ENCODE results near the gene MAGI1.

MAGI1 gene

DNA sequence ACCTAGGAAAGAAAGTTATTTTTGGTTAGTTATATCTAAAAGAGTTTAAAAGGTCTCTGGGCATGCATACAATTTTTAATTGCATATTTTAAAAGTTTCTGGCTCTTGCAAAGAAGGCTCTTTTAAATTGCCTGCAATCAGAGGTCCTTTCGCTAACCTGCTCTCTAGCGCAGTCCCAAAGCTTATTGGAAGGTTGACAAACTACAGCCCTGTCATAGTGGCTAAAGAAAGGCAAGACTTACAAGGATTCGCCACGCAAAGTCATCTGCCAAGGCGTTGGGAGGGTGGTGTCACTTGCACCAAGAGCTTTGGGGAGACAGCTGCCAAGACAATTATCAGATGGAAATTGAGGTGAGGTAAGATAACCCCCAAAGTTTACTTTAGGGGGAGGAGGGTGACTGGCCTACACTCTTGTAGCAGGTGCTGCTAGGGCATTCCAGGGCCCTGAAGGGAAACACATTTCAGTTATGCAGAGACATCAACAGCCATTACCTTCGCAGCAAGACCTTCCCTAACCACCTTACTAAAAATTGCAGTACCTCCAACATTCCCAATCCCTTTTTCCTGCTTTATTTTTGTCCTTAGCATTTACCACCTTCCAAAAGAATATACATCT, 606.2 kb downstream of the MAGI1 start:
- DNase-seq (ENCODE audit: low read depth in 3 of 3) = no peak

DNA sequence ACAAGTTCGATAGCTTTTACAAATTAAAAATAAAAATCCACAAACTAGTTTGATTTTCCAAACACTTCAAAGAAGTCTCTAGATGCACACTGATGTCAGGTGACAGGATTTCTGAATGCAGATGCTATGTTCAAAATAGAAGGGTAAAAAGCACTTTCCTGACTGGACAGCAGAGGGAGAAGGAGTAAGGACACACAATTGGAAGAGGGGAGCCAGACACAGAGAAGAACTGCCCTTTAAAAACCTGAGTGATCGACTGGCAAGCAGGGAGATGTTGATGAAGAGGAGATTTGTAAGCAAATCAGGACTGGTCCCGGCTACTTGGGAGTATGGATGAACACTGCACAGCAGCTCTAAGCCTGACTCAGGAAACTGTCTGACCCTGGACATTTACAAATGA, 612.8 kb downstream of the MAGI1 start:
- DNase-seq (ENCODE audit: low read depth in 3 of 3) = no peak

DNA sequence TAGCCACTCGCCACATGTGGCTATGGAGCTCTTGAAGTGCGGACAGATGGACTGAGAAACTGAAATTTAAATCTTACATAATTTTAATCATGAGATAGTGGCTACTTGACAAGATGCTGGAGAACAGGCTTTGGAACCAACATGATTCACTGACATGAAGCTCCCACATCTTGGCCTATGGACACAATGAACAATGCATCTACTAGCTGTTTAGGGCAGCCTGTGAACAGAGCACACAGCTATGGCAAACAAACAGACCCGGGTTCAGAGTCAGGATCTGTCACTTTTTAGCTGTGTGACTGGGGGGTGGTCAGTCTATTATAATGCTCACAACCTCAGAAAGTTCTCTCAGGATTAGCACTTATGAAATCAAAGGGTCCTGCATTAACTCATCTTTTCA, 616.6 kb downstream of the MAGI1 start:
- DNase-seq (ENCODE audit: low read depth in 3 of 3) = no peak

DNA sequence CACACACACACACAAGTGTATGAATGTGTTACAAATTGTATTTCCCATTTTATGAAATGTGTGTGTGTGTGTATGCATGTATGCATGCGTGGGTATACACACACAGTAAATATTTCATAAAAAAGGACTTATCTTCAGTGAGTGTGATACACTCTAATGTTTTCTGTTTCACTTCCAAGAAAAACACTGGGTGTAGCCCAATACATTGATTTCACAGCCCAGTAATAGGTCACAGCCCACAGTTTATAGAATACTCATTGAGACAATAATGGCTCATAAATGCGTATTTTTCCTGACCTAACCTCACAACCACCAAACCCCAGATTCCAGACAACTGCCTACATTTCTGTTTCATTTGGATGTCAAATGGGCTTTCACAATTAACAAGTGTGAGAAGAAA, 619.5 kb downstream of the MAGI1 start:
- no peak for DNase-seq (ENCODE audit: low read depth in 3 of 3)

DNA sequence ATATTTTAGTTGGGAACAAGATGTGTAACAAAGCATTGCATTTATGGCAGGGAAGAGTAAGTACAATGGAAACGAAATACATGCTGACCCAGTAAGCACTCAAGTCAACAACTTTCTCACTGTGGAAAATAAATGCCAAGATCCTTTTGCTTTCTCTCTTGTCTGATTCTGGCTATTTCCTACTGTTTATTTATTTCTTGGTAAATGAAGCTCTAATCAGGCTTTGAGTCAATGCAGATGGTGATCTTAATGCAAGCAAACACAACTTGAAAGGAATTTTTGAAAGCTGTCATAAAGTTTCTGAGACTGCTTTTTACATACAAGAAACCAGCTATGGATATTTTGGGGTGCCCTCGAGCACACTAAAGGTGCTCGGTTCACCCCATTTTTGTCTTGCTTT, 624.8 kb downstream of the MAGI1 start:
- DNase-seq (ENCODE audit: low read depth in 3 of 3) = no peak

DNA sequence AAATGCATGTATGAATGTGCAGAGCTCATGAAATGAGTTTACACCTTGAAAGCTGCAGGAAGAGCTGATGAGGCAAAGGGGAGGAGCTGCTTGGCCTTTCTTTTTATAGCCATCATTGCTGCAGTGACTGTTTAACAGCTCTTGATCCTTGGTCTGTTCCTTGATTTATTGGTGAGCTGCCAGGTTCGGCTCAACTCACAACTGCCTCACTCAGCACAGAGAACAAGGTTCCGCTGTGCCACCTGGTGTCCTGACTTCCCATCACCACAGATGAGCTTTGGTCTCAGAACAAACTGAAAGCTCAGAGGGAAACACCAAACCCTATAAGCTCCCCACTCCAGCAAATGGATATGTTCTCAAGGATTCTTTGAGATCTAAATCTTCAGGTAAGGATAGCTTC, 626.1 kb downstream of the MAGI1 start:
- DNase-seq (ENCODE audit: low read depth in 3 of 3) = no peak

DNA sequence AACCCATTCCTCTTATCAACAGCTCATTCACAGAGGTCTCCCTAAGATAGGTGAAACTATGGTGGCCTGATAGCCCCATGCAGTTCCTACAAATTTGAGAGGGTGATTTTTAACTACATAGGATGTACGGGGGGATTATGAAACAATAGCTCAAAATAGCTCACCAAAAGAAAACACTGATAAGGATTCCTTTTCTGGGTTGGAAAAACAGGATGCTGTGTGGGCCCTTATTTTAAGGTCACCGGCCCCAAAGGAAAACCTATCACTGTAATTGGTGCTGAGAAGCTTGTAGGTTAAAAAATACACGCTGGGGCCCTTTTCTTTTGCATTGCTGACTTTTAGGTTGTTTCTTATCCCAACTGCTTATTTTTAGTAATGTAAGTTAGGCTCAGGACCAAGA, 627.4 kb downstream of the MAGI1 start:
- DNase-seq (ENCODE audit: low read depth in 3 of 3) = no peak

DNA sequence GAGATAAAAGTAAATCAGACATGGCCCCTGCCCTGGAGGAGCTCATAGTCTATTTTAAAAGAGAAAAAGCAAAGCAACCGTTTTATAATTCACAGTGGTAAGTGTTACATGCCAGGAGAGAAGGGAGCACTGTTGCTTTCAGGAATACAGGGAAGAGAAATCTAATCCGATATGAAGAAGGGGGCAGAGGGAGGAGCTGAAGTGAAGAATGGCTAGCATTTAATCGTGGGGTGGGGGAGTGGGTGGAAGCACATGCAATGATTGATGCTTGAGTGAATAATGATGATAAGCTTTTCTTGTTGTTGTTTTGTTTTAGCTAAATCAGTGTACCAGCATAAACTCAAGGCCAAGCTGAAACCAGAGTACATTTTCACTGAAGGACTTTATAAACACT, 629.5 kb downstream of the MAGI1 start:
- no peak for DNase-seq (ENCODE audit: low read depth in 3 of 3)

DNA sequence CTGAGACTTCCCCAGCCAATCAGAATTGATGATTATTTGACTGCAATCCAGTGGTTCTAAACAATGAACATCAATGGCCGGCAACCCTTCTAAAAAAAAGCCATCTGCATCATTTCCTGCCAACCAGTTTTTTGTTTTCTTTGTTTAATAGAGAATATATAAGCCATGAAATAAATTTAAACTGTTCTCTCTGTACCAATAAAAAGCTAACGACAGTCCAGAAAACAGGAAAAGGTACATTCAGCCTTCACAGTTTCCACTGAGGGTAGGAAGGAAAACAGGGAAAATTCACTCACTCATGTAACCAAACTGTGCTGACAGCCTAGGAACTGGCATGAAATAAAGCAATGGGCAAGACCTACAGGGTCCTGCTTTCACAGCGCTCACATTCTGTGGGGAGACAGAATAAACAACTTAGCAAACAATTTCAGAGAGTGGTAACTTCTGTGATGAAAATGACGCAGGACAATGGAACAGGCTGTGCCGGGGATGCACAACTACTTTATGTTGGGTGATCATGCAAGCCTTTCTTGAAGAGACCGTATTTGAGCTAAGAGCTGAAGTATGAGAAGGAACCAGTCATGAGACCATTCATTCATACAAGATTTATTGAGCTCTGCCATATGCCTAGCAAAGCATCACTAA, 630.1 kb downstream of the MAGI1 start:
- no peak for DNase-seq (ENCODE audit: low read depth in 3 of 3)

DNA sequence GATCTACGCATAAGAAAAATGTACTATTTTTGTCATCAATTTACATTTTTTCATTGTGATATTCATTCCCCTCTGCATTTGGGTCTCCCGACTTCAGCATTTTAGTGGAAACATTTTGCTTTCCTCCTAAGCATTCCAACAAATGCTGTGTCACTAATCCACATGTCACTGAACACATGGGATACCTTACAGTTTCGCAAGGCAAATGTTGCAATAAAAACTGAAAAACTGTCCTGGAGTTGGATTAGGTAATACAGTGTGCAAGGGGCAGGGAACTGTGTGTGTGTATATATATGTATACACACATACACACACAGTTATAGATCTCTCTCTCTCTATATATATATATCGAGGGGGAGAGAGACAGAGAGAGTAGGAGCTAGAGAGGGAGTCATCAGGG, 632.2 kb downstream of the MAGI1 start:
- DNase-seq (ENCODE audit: low read depth in 3 of 3) = no peak

DNA sequence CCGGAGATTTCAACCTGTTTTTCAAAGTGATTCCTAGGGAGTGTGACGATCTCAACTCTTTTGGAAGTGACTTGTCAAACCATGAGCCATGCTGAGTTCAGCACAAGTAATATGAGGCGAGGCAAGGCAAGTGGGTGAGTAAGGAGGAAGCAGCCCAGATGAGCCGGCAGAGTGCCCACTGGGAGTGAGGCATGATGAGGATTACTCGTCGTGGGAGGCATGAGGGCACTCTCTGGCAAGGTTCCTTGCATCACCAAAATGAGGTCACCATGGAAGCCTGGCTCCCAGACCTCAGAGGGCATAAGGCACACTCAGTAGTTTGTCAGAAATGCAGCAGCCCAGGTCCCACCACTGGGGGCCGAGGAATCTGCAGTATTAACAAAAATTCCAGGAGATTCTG, 636.1 kb downstream of the MAGI1 start:
- no peak for DNase-seq (ENCODE audit: low read depth in 3 of 3)

DNA sequence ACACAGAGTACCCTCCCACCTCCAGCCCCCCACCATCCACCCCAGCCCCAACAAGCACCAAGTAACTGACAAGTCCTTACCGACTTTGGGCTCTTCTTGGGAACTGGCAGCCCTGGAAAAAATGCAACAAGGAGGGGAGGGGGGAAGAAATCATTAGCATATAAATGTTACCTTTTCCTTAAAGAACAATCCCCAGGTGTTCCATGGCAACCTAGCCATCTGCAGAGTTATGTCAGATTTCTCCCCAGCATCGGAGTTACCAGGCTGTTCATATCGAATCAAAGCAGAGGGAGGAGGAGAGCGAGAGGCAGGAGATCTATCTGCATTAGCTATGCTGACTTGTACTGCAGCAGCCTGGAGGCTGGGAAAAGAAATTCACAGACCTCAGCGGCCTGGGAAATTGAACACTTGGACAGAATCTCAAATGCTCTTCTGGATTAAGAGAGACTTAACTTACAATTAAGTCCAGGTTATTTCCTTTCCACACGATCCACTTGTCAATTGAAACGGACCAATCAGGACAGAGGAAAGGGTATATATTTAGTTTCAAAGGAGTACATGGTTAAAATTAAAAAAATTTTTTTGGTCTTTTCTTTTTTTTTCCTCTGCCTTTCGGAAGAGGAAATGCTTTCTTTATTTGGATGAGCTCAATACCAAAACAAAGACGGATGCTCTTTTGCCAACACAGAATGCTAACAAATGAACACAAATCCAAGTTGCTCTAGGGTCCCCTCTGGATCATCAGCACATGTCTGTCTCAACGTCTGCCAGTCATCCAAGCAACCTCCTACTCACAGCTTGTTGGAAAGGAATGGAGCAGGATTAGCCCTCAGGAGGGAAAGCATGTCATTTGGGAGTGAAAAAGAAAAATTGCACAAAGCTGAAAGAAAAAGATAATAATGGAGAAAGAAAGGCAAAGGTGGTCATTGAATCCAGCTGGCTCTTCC, 637.1 kb downstream of the MAGI1 start:
- no peak for DNase-seq (ENCODE audit: low read depth in 3 of 3)

DNA sequence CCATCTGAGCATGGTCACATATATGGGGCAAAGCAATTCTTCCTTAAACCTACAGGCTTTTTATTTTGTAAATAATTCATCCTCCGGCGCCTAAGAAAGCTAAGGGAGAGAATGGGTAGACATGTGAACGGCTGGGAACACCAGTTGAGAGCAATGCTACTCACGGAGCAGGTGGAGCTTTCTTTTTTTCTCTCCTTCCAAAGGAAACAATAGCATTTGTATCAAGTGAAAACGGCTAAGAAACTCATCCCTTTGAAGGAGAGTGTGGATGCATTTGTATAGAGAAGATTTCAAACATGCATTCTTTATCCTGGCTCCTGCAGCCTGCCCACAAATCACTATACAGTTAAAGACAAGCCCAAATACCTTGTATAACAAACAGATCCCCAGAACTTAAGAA, 637.8 kb downstream of the MAGI1 start:
- DNase-seq (ENCODE audit: low read depth in 3 of 3) = no peak

DNA sequence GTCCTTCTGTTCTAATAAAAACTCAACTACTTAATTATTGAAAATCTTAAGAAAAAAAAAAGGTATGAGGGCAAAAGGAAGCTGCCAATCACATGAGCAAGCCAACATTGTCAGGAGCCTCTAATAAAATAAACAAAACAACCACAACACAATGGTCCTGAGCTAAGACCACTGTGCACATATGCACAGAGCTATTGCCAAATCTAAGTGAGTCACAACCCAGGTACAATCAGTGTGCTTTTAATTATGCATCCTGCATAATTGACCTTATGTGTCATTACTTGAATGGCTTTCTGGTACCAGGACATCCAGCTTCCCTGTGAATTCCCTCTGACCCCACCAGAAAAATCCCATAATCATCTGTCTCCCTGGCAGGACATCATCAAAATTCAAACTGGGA, 639.8 kb downstream of the MAGI1 start:
- DNase-seq (ENCODE audit: low read depth in 3 of 3) = no peak

DNA sequence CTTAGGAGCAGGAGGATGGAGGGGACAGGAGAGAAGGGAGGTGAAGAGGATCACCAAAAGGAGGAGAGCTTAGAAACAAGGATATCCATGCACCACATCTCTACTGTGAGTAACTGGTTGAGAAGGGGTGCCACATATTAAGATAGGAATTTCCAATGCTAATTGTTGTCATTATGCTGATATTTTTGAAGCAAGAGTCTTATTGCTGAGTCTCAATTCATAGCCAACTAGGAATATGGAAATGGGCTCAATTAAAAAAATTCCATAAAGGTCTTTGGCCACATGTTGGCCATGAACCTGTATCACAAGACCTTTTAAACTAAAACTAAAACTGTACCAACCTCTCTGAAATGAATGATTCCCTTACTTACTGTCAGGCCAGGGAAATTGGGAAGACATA, 642.6 kb downstream of the MAGI1 start:
- DNase-seq (ENCODE audit: low read depth in 3 of 3) = no peak

DNA sequence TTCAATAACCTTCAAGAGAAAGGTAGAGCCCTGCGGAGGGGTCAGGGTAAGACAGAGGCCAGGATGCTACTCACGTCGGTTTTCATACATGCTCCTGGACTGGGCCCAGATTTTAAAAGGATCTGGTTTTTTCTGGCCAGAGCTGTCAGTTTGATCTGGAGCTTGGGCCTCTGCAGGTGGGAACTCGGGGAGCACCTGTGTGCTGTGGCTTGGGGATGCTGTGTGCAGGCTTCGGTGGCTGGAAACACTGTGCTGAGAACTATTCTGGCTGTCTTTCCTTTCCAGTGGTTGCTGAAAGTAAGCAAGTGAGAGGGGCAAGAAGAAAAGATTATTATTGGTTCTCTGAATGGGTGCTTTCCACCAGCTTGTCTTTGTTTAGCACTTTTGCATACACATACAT, 647.6 kb downstream of the MAGI1 start:
- no peak for DNase-seq (ENCODE audit: low read depth in 3 of 3)

DNA sequence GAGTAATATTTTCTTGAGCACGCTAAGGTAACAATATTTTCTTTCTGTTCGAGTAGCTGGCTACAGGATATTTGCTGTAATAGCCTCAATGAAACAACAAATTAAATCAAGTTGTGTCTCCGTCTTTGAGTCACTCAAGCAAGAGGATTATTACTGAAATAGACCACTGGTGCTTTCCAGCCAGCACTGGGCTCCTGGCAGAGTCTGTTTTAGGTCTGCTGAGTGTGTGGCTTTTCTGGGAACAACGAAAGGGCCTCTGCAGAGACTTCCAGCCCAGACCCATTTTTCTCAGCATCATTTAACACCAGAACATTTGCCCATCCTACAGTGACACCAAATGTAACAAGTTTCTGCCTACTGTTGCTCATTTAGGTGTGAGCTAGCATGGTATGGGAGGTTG, 652.9 kb downstream of the MAGI1 start:
- no peak for DNase-seq (ENCODE audit: low read depth in 3 of 3)

DNA sequence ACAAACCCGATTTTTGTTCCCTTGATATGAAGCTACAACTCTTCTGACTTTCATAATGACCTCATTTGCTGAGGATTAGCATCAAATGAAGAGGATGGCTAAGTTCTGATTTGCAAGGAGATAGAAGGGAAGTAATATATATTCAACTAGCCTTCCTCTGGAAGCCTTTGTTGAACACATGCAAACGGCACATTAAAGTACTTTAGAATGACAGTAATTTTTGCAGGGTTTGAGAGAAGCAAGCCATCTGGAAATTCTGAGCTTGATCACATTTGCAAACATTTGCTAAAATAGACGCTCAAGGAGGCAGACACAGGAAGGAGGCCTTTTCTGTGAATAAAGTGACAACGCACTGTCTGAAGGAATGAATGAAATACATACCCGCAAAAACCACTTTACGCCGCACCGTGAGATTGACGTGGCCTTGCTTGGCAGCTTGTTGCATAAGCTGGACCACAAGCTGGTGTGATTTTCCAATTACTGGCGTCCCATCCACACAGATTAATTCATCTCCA, 657.2 kb downstream of the MAGI1 start:
- no peak for DNase-seq (ENCODE audit: low read depth in 3 of 3)

DNA sequence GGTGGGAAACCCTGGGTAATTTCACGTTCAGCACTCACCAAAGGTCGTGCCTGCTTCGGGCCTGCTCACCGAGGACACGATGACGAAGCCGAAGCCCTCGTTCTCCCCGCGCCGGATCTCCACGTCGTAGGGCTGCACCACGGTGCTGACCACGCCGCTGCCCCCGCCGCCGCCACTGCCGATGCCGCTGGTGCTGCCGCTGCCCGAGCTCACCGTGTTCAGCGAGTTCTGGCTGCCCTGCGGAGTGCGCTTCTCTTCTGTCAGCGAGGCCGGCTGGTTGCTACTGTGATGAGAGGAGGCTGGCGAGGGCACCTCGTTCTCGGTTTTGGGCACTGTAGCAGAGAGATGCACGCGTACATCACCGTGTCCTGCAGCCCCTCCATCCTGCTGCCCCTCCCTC, 659.5 kb downstream of the MAGI1 start:
- DNase-seq (ENCODE audit: low read depth in 3 of 3) = no peak

DNA sequence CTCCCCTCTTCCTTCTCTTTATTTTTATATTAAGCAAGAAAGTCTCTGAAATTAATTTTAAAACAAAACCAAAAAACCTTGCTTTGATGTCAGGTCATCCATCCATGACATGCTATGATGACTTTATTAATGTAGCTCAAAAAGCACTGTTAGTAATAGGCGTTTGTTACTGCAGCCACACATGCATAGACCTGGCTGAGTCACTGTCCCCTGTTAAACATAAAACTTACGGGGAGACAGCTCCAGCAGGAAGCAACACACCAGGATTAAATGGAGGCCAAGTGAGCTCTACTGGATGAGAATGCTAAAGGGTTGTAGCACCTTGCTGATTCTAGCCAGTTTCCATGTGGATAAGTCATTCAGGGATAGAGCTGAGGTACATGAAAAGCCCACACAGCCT, 661.1 kb downstream of the MAGI1 start:
- no peak for DNase-seq (ENCODE audit: low read depth in 3 of 3)

DNA sequence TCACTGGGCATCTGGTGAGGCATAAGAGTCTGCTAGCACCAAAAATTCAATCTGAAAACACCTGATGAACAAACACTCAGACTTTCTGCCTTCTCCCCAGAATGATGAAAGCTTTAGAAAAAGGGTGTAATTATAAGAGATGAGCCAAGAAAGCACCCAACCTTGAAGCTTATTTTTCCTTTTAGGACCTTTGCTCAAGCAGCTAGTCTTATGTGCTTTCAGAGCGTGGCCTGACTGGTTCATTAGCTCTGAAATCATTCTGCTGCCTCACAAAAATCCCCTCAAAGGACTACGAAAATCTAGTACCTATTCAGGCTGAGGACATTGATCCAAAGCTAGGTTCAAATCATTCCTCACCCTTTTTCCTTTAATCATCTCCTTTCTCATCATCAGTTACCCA, 662.3 kb downstream of the MAGI1 start:
- no peak for DNase-seq (ENCODE audit: low read depth in 3 of 3)

DNA sequence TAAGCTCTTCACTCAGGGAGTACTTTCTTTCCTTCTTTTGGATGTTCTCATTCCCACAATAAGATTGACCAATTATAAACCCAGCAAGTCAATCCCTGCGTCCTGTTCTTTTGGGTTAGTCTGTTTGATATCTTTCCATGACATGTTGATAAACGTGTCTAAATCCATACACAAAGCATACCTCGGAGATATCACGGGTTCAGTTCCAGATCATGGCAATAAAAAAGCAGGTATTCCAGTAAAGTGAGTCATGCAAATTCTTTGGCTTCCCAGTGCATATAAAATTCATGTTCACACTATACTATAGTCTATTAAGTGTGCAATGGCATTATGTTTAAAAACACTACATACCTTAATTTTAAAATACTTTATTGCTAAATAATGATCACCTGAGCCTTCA, 667.7 kb downstream of the MAGI1 start:
- DNase-seq (ENCODE audit: low read depth in 3 of 3) = no peak

DNA sequence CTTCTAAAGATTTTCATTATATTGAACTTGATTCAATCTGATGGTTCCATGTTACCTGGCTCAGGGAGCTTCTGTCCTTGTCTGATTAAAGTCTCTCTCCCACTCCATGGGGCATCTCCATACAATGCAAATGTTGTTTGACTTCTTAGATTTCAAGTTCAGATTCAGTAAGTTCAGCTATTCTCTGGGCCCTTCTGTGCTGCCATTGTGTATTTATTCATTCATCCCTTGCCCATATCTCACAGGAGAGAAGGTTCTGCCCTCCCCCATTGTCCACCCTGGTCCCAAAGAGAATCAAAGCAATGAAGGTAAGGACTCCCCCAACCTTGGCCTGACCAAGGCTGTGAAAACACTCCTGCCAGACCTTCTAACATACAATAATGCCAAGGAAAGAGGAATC, 669.9 kb downstream of the MAGI1 start:
- DNase-seq (ENCODE audit: low read depth in 3 of 3) = no peak
